GM12891 (cell line): Measurements from ENCODE around the gene FNDC3B.
"Not testable (repeated sequence)": the region's sequence is repeated elsewhere in the genome, so short reads cannot be mapped to it uniquely, and the experiment has no call there.

Experiments
- DNase-seq: peaks from one replicate; pipeline ENCODE4 v3.0.0; 2011; ENCODE audit warnings: low spot score; ENCODE audit not compliant: insufficient read length
- FAIRE-seq: peaks from 2 replicates; lab custom pipeline; 2011; peaks lifted over from hg19 to GRCh38; lab: Jason Lieb, UNC
- PAX5 ChIP-seq: IDR thresholded peaks from 2 replicates; pipeline ENCODE4 v1.6.1; 2011; ENCODE audit warnings: low read length, moderate library complexity, mild to moderate bottlenecking; ENCODE audit not compliant: insufficient read depth, severe bottlenecking
- POLR2A ChIP-seq: IDR thresholded peaks from 2 replicates; pipeline ENCODE4 v1.6.1; 2011; ENCODE audit warnings: low read depth, low read length, control low read depth
- POLR2AphosphoS5 ChIP-seq: IDR thresholded peaks from 2 replicates; pipeline ENCODE4 v1.6.1; 2011; ENCODE audit warnings: low read depth, low read length, control low read depth
- POU2F2 ChIP-seq: IDR thresholded peaks from 2 replicates; pipeline ENCODE4 v1.6.1; 2011; ENCODE audit warnings: low read depth, mild to moderate bottlenecking, control low read depth, low read length, moderate library complexity
- SPI1 ChIP-seq: IDR thresholded peaks from 2 replicates; pipeline ENCODE4 v1.6.1; 2011; ENCODE audit warnings: low read depth, low read length, control low read depth
- TAF1 ChIP-seq: IDR thresholded peaks from 2 replicates; pipeline ENCODE4 v1.6.1; 2011; ENCODE audit warnings: low read depth, low read length, control low read depth

FNDC3B gene

GRCh38 chr3:172246107-172246844 lies 206.9 kb downstream of the FNDC3B start:
- FAIRE-seq (no peak), DNase-seq (no peak)
- TF ChIP-seq SPI1, result no peak
- no peak for TF ChIP-seq POU2F2
- no peak for TF ChIP-seq TAF1
- no peak for TF ChIP-seq POLR2AphosphoS5
- no peak for TF ChIP-seq PAX5
- TF ChIP-seq POLR2A, result no peak

DNA sequence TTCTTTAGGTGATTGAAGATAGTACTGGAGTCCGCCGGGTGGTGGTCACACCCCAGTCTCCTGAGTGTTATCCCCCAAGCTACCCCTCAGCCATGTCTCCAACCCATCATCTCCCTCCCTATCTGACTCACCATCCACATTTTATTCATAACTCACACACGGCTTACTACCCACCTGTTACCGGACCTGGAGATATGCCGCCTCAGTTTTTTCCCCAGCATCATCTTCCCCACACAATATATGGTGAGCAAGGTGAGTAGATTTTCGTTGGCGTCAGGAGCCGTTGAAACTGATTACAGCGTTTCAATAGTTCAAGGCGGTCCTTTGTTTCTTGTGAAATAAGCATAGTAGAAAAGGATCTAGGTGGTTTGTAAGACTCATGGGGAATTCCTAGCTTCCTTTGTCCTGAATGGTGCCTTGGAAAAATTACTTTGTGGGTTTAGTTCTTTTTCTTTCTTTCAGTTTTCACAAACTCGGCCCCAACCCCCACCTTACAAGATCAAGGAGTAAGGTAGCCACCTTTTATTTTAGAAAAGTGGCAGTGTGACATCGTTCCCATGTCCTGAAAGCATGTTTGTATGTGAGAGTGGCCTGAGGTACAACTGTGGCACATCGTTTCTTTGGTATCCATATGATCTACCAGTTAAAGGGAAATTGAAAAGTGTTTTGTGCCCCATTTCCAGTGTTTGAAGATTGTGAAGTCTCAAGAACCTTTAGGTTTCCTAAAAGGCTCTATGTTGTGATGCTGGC lies 208.3 kb downstream of the FNDC3B start:
- FAIRE-seq (no peak), DNase-seq (no peak)
- TF ChIP-seq PAX5 (no peak), POU2F2 (no peak), SPI1 (no peak), POLR2A (no peak), POLR2AphosphoS5 (no peak), TAF1 (no peak)

DNA sequence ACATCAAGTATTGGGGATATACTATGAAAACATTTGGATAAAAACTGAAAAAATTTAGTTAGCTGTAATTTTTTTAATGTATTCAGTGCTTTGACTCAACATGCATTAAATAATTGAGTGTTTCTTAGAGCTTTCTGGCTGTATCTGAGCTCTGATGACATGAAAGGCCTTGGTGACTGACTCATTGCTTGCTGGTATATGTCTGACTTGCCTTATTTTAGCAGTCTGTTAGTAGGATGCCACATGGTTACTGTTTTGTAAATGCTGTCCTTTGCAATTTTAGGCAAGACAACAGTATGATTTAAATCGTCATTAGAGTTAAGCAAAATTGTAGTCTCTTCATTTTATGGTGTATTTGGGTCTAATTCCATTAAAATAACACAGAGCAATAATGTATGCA lies 209.7 kb downstream of the FNDC3B start:
- FAIRE-seq, result no peak
- TF ChIP-seq SPI1, result no peak
- TF ChIP-seq TAF1, result no peak
- no peak for TF ChIP-seq POU2F2
- TF ChIP-seq POLR2AphosphoS5, result no peak
- no peak for TF ChIP-seq PAX5
- no peak for TF ChIP-seq POLR2A
- no peak for DNase-seq

DNA sequence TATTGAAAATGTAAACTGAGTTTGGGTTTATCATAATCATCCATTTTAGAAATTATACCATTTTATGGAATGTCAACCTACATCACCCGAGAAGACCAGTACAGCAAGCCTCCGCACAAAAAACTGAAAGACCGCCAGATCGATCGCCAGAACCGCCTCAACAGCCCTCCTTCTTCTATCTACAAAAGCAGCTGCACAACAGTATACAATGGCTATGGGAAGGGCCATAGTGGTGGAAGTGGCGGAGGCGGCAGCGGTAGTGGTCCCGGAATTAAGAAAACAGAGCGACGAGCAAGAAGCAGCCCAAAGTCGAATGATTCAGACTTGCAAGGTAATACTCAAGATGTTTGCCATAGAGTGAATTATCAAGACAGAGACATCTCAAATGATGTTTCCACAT lies 211.8 kb downstream of the FNDC3B start:
- TF ChIP-seq POU2F2 (no peak), POLR2AphosphoS5 (no peak), POLR2A (no peak), SPI1 (no peak), PAX5 (no peak), TAF1 (no peak)
- FAIRE-seq (no peak), DNase-seq (no peak)

GRCh38 chr3:172253200-172253599 lies 213.8 kb downstream of the FNDC3B start:
- TF ChIP-seq PAX5, result no peak
- TF ChIP-seq POU2F2, result no peak
- TF ChIP-seq POLR2A, result no peak
- no peak for TF ChIP-seq SPI1
- no peak for TF ChIP-seq POLR2AphosphoS5
- TF ChIP-seq TAF1, result no peak
- DNase-seq (no peak), FAIRE-seq (no peak)

DNA sequence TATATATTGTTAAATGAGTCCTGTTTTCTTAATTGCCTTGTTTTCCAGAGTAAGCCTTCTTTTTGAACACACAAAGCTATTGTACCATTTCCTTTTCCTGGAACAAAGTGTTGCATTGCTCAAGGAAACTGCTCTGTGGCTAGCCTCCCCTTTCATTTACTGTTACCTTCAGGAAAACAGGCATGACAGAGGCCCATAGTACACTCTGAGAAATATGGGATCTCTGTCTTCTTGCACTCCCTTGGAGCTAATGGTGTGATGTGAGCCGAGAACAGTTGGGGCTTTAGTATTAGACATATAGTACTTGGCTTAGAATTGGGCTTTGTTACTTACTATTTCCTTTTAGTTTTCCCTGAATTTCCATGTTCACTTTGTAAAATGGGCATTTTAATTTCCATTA lies 215.2 kb downstream of the FNDC3B start:
- no peak for TF ChIP-seq POU2F2
- no peak for TF ChIP-seq POLR2A
- FAIRE-seq, result no peak
- DNase-seq, result no peak

GRCh38 chr3:172255321-172255720 lies 215.9 kb downstream of the FNDC3B start:
- FAIRE-seq, DNase-seq: not testable (repeated sequence)

DNA sequence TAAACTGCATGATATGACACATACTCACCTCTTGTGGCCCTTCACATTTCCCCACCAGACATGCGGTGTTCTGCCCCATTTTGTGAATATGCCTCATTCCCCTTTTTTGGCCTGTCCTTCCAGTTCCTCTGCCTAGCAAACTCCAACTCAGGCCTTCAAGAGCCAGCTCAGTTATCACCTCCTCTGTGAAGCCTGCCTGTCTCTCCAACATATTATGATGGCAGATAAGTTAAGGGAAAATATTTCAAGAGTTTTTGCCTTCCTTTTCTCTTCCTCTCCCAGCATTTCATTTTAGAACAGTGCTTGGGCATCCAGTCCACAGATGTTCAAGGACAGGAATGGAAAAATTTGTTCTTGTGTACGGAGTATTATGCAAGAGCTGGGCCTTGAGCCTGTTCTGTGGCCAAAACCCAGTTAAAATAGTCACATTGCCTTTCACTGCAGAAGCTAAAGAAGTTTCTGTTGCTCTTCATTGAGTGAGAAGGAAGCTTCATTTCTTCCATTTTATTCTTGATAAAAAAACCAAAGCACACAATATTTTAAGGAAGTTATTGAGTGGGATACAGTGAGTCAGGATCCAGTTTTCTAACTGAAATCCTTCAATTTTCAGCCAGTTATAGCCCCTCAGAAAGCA lies 216.8 kb downstream of the FNDC3B start:
- TF ChIP-seq POLR2AphosphoS5 (no peak), POU2F2 (no peak)
- no peak for FAIRE-seq
- no peak for DNase-seq

- DNase-seq (no peak), FAIRE-seq (no peak)
- TF ChIP-seq POLR2A (no peak), PAX5 (no peak), SPI1 (no peak), POU2F2 (no peak), POLR2AphosphoS5 (no peak)
These were observed 218.4 kb downstream of the FNDC3B start for GRCh38 chr3:172257648-172258400.
